HG03025 (cell line): ENCODE results near the gene CYSRT1.
A peak's percentile ranks its signal among the peaks of the same experiment; 100 is the strongest.
"Not testable (repeated sequence)": the region's sequence is repeated elsewhere in the genome, so short reads cannot be mapped to it uniquely, and the experiment has no call there.

Source experiments
- ATAC-seq: cut with Tn5 transposase; IDR thresholded peaks from one replicate; pipeline ENCODE4 v1.9.1; 2021; ENCODE audit warnings: mild to moderate bottlenecking, moderate library complexity; ENCODE audit not compliant: unreplicated experiment, low FRiP score

CYSRT1 gene

DNA sequence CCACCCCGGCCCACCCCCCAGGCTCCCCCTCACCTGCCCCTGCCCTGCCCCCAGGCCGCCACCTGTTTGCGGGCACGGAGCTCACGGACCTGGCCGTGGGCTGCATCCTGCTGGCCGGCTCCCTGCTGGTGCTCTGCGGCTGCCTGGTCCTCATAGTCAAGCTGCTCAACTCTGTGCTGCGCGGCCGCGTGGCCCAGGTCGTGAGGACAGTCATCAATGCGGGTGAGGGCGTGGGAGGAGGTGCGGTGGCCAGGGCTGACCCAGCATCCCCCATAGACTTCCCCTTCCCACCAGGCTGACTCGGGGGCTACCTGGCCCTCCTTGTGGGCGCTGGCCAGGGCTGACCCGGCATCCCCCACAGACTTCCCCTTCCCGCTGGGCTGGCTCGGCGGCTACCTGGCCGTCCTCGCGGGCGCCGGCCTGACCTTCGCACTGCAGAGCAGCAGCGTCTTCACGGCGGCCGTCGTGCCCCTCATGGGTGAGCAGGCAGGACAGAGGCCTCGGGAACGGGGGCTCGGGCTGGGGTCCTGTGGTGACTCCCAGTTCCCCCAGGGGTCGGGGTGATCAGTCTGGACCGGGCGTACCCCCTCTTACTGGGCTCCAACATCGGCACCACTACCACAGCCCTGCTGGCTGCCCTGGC, 9.2 kb downstream of the CYSRT1 start:
- no peak for ATAC-seq

- ATAC-seq, result no peak
Measured at GRCh38 chr9:137234758-137235423, 9.9 kb downstream of the CYSRT1 start.

GRCh38 chr9:137235424-137236237, 10.7 kb downstream of the CYSRT1 start:
- ATAC-seq, result no peak

GRCh38 chr9:137236238-137236935, 11.4 kb downstream of the CYSRT1 start:
- no peak for ATAC-seq

- no peak for ATAC-seq
Measured at GRCh38 chr9:137236936-137237421, 12.0 kb downstream of the CYSRT1 start.

GRCh38 chr9:137237759-137238726, 13.1 kb downstream of the CYSRT1 start:
- no peak for ATAC-seq

- not testable (repeated sequence) for ATAC-seq
Measured at GRCh38 chr9:137239541-137240200, 14.7 kb downstream of the CYSRT1 start.

GRCh38 chr9:137240318-137240840, 15.4 kb downstream of the CYSRT1 start:
- ATAC-seq, result peak; percentile 25

DNA sequence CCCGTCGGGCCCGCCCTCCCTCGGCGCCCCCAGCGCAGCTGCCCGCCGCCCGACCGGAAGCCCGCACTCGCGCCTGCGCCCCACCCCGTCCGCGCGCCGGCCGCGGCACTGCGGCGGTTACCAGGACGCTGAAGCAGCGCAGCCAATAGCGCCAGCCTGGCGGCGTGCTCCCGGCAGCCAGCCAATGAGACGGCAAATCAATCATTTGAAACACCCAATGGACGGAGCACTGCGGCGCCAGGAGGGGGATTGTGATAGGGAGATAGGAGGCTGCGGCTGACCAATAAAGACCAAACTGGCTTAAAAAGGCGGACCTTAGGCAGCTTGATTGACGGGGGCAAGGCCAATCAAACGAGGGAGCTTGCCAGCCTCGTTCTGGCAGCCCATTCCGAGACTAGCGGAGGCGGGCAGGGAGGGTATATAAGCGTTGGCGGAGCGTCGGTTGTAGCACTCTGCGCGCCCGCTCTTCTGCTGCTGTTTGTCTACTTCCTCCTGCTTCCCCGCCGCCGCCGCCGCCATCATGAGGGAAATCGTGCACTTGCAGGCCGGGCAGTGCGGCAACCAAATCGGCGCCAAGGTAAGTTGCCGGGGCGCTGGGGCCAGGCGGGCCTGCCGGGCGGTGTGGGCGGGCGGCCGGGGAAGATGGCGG, 16.0 kb downstream of the CYSRT1 start, which contains the start of gene TUBB4B:
Gene TUBB4B (plus strand): TSS at position 447 of the 649 bp plus-strand sequence. CDS start 74 bp downstream, at position 521.
- ATAC-seq, result peak; percentile 70

GRCh38 chr9:137241490-137242268, 16.7 kb downstream of the CYSRT1 start:
- ATAC-seq, result peak; percentile 3

DNA sequence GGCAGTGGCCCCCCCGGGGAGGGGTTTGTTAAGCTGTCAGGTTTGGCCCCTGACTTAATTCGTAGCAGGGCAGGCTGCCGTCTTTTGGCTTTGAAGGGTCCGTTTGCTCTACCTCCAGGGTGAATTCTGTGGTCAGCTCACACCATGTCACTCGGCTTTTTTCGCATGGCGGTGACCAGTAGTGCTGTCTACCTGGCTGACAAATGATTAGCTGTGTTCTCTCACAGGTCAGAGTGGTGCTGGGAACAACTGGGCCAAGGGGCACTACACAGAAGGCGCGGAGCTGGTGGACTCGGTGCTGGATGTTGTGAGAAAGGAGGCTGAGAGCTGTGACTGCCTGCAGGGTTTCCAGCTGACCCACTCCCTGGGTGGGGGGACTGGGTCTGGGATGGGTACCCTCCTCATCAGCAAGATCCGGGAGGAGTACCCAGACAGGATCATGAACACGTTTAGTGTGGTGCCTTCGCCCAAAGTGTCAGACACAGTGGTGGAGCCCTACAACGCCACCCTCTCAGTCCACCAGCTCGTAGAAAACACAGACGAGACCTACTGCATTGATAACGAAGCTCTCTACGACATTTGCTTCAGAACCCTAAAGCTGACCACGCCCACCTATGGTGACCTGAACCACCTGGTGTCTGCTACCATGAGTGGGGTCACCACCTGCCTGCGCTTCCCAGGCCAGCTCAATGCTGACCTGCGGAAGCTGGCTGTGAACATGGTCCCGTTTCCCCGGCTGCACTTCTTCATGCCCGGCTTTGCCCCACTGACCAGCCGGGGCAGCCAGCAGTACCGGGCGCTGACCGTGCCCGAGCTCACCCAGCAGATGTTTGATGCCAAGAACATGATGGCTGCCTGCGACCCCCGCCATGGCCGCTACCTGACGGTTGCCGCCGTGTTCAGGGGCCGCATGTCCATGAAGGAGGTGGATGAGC, 17.6 kb downstream of the CYSRT1 start:
- no peak for ATAC-seq

DNA sequence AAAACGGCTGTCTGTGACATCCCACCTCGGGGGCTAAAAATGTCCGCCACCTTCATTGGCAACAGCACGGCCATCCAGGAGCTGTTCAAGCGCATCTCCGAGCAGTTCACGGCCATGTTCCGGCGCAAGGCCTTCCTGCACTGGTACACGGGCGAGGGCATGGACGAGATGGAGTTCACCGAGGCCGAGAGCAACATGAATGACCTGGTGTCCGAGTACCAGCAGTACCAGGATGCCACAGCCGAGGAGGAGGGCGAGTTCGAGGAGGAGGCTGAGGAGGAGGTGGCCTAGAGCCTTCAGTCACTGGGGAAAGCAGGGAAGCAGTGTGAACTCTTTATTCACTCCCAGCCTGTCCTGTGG, 18.3 kb downstream of the CYSRT1 start:
- not testable (repeated sequence) for ATAC-seq

GRCh38 chr9:137243626-137244485, 18.9 kb downstream of the CYSRT1 start:
- no peak for ATAC-seq

DNA sequence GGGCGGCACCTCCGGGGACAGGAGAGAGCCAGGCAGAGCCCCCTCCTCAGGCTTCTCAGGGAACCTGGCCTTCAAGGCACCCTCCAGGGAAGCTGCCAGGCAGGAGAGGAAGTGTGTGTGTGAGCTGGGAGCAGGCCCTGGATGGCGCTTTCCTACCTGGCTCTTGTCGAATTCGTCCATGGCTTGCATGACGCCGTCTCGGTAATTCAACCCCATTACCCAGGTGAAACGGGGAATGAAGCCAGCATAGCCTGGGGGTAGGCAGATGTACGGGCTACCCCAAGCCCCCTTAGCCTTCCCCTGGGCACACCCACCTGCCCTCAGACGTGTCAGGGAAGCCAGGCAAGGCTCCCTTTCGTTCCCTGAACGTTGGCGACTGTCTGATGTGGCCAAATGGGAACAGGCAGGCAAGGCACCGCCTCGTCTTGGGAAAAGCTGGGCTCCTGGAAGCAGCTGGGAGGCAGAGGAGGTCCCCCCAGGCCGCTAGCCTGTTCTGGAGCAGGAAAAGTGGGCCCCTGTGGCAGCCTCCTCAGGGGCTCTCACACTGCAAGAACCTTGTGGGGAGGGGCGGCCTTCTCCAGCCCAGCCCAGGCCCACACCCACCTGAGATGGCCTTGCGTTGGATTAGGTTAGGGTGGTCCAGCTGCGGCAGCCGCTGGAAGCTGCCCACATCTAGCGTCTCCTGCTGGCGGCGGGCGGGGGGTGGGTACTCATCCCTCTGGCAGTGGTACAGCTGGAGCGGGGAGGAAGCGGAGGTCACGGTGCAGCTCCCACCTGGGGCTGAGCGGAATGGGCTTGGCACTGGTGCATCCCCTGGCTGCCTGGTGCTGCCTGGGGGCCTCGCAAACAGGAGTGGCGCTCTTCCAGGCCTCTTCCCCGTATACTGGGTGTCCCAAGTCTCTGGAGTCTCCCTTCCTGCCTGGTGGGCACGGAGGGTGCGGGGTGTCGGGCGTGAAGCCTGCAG, 19.8 kb downstream of the CYSRT1 start:
- ATAC-seq, result no peak
